HUES6 (cell line): Measurements from ENCODE around the gene DPM1.

Experiments
- H3K27ac ChIP-seq: 2 replicates; pipeline ENCODE4 v1.7.0; 2013; ENCODE audit warnings: low read depth, mild to moderate bottlenecking, low read length, inconsistent platforms
- H3K27me3 ChIP-seq: 2 replicates; pipeline ENCODE4 v1.6.1; 2013; ENCODE audit warnings: low read length; ENCODE audit not compliant: control insufficient read depth, insufficient read depth
- H3K36me3 ChIP-seq: 2 replicates; pipeline ENCODE4 v1.6.1; 2013; ENCODE audit warnings: low read length; ENCODE audit not compliant: control insufficient read depth, insufficient read depth
- H3K4me1 ChIP-seq: 2 replicates; pipeline ENCODE4 v1.6.1; 2013; ENCODE audit warnings: low read length; ENCODE audit not compliant: control insufficient read depth, insufficient read depth
- H3K4me3 ChIP-seq: 2 replicates; pipeline ENCODE4 v1.5.1; 2013; ENCODE audit warnings: low read depth, low read length
- H3K9ac ChIP-seq: one replicate; pipeline ENCODE4 v1.6.1; 2013; ENCODE audit warnings: mild to moderate bottlenecking, low read length
- H3K9me3 ChIP-seq: 2 replicates; pipeline ENCODE4 v1.6.1; 2013; ENCODE audit warnings: low read depth, low read length; ENCODE audit not compliant: control insufficient read depth, insufficient read depth

The DPM1 gene

DNA sequence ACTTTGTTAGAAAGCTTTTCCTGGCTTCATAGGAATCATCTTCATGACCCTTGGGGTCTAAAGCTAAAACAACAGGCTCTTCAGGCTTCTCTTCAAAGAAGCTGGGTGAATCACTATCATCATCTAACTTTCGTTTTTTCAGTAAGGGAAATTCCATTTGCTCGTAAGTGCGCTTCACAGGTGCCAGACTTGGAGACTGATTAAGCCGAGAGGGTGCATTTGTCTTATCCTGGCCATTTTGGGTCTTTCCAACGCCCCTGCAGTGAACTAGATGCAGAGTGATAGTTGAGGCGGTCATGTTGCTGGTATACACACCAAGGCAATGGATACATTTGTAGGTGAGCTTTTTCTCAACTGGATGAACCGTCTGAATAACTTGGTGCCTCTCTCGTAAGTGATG is 65.9 kb downstream of the DPM1 start:
- Histone ChIP-seq H3K4me3 (no peak overlapping the region), H3K9ac (no peak overlapping the region), H3K4me1 (no peaks in the 10 kb centered on the region), H3K27me3 (no peaks in the 10 kb centered on the region), H3K36me3 (peaks cover 89% of the 10 kb centered on the region), H3K27ac (no peak overlapping the region), H3K9me3 (no peaks in the 10 kb centered on the region)

DNA sequence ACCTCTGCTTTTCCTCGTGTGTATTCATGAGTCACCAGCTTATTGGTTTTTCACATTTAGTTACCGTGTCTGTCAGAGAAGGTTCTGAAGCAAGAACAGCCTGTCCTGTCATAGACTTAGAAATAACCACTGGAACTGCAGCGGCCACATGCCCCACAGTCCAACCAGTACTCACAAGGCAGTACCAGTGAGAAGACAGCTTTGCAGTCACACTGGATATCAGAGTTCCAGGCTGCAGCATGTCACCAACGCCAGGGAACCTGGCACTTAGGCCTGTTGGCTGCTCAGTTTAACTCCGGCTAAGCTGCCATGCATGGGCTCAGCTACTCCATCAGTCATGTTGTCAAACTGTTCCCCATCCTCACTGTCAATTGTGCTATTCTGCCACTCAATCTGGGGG is 67.2 kb downstream of the DPM1 start:
- no peaks in the 10 kb centered on the region for H3K4me1 ChIP-seq
- no peak overlapping the region for H3K4me3 ChIP-seq
- no peak overlapping the region for H3K9ac ChIP-seq
- peaks cover 79% of the 10 kb centered on the region for H3K36me3 ChIP-seq
- no peaks in the 10 kb centered on the region for H3K9me3 ChIP-seq
- H3K27me3 ChIP-seq, result no peaks in the 10 kb centered on the region
- no peak overlapping the region for H3K27ac ChIP-seq

DNA sequence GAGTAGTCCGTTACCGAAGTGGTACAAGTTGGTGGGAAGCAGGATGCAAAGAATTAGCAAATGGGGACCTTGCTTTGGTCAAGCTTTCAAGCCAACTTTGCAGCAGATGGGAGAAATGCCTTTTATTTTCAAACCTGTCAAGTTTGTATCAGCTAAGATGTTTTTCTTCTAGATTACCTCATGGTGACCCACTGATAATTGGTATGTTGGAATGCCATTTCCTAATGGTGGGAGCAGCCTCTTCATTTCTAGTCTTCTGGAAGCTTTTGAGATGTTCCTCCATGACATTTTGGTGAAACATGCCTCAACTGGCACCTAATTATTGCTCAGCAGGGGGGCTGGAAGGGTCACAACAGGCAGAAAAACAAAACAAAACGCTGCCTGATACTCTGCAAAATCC is 70.8 kb downstream of the DPM1 start:
- Histone ChIP-seq H3K4me3 (no peak overlapping the region), H3K27ac (no peak overlapping the region), H3K9ac (no peak overlapping the region), H3K36me3 (peaks cover 44% of the 10 kb centered on the region), H3K4me1 (no peaks in the 10 kb centered on the region), H3K9me3 (no peaks in the 10 kb centered on the region), H3K27me3 (no peaks in the 10 kb centered on the region)

DNA sequence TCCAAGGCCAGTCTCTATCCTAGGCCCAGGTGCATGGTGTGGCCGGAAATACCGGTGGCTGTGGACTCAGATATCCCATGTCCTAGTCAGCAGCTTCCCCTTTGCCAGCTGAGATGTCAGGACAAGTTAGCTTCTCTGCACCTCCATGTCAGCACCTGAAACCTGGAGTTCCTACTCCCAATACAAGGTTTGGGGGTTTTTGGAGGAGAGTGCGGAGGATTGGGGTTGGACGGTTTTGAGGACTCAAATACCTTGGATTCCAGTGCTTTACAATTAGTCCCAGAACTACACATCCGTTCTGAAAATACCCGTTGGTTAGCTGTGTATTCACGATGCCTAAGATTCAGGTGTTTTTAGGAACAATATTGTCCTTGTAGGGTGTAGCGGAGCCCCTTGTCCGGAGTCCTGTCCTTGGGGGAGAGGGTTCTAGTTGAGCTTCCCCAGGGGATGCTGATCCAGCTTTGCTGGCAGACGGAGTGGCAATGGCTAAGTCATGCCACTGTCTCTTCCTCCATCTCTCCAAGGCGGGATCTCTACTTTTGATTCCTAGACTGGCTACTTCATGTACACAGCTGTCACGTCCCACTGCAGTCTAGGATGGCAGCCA is 72.0 kb downstream of the DPM1 start:
- Histone ChIP-seq H3K36me3 (peaks cover 31% of the 10 kb centered on the region), H3K4me1 (no peaks in the 10 kb centered on the region), H3K27me3 (no peaks in the 10 kb centered on the region), H3K9ac (no peak overlapping the region), H3K27ac (no peak overlapping the region), H3K9me3 (no peaks in the 10 kb centered on the region), H3K4me3 (no peak overlapping the region)

DNA sequence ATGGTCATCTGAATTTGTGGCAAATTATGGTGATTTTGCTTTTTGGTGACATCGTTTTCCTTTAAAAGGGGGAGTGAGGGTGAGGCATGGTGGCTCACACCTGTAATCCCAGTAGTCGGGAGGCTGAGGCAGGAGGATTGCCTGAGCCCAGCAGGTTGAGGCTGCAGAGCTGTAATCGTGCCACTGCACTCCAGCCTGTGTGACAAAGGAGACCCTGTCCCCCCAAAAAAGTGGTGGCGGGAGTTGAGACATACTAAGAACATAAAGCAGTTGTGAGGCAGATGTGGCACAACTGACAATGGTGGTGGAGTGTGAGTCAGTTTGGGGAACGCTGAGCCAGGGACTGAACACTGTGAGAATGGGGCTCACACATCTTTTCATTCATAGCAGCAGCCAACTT is 72.6 kb downstream of the DPM1 start:
- no peaks in the 10 kb centered on the region for H3K27me3 ChIP-seq
- no peak overlapping the region for H3K9ac ChIP-seq
- no peaks in the 10 kb centered on the region for H3K4me1 ChIP-seq
- H3K9me3 ChIP-seq, result no peaks in the 10 kb centered on the region
- H3K4me3 ChIP-seq, result no peak overlapping the region
- H3K27ac ChIP-seq, result no peak overlapping the region
- peaks cover 26% of the 10 kb centered on the region for H3K36me3 ChIP-seq

DNA sequence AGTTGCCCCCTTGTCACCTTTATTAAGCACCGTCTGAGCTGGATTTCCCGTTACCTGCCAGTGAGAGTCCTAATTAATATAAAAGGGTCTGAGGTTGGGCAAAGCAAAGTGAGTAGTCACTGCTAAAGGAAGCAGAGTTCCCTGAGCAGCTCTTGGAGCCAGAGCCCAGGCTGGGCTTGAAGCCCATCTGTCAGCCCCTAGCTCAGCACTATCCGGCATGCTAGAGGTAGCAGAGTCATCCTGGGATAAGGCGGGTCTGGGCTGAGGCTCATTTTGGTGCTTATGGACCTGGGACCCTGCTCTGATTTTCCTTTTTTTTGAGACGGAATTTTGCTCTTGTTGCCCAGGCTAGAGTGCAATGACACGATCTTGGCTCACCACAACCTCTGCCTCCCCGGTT is 73.3 kb downstream of the DPM1 start:
- H3K4me1 ChIP-seq, result no peaks in the 10 kb centered on the region
- no peak overlapping the region for H3K4me3 ChIP-seq
- H3K9me3 ChIP-seq, result no peaks in the 10 kb centered on the region
- H3K27me3 ChIP-seq, result no peaks in the 10 kb centered on the region
- H3K36me3 ChIP-seq, result peaks cover 19% of the 10 kb centered on the region
- H3K9ac ChIP-seq, result no peak overlapping the region
- H3K27ac ChIP-seq, result no peak overlapping the region
